ENCODE data around the gene HRH1.

DNA sequence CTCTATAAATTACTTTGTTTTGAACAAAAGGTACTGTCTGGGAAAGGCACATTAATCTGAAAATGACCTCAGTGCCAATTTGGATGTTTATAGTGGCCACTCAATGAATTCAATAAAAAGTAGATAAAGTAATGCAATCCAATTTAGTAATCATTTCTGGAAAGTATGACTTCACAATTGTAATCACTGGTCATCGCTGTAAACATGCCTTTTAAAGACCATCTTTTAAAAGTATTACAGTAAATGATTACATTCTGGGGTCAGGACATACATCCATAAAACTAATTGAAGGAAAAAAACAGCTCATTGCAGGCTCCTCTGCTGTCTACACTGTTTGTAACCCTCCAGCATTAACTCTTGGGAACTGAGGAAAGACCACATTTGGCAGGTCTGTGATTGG, 43.2 kb downstream of the HRH1 start:
- TF ChIP-seq CTCF (IDR thresholded peaks at IDR 0.05) (no peak), POLR2A (IDR thresholded peaks at IDR 0.05) (no peak), EP300 (IDR thresholded peaks at IDR 0.05) (no peak)

All from ovary (tissue), 3 donors.